ENCODE data around the gene ITGBL1.

ITGBL1 gene

DNA sequence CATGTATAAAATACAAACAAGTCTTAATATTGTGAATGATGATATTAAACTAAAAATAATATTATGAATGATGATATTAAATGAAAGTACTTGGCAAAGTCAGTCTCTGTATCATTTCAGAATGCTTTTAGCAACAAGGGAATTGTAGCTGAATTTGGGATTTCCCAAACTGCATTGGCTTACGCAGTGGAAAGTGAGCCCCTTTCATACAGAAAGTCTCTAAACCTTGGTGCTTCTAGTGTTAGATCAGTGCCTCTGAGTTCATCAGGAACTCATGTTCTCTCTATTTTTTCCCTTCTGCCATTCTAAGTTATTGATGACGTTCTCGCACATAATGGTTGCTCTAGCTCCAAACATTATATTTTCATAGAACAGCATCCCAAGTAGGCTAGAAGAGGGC lies 300.0 kb downstream of the ITGBL1 start:
- no peak for DNase-seq (ENCODE audit: low spot score)

DNA sequence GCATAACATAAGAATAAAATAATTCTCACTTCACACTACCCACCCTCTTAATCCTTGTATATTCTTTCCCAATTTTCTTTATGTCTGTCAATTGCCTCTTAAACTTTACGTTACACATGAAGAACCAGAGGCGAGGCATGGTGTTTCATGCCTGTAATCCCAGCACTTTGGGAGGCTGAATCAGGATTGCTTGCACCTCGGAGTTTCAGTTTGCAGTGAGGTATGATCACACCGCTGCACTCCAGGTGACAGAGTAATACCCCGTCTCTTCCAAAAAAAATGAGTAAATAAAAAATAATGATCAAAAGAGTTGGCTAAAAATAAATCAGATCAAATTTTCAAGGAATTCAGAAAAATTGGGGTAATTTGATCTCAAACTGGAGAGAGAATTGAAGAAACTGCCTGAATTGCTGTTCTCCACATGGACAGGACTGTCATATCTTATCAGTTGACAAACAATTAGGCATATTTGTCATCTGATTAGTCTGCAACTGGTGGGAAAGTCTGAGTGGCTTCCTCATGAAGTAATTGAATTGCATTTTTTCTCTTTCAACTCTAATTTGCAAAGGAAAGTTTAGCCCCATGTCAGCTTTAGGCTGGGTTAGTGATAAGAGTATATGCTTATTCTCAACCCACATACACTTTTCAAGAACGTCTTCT lies 302.9 kb downstream of the ITGBL1 start:
- no peak for DNase-seq (ENCODE audit: low spot score)

DNA sequence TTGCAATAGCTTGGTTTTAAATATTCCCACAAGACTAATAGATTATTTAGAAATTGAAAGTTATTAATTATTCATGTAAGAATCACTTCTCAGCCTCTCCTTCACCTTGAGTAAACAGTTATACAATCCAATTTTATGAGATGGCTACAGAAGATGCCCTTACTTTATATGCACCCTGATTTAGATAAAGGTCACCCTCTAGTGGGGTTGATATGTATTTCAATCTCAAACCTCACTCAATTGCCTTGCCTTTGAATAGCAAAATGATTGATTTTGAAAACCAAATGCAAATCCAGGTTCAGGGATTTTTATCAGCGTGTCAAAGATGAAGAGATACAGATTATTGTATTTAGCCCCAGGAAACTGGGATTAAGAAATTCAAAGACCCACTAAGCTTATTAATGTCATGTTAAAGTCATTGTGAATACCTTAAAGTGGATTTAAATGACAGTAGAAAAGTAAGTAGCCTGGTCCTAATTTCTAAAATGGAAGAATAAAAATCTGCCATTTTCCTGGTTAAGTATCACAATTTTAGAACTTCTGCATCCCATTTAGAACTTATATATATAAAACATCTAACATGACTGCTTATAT lies 305.1 kb downstream of the ITGBL1 start:
- DNase-seq (ENCODE audit: low spot score) = no peak

DNA sequence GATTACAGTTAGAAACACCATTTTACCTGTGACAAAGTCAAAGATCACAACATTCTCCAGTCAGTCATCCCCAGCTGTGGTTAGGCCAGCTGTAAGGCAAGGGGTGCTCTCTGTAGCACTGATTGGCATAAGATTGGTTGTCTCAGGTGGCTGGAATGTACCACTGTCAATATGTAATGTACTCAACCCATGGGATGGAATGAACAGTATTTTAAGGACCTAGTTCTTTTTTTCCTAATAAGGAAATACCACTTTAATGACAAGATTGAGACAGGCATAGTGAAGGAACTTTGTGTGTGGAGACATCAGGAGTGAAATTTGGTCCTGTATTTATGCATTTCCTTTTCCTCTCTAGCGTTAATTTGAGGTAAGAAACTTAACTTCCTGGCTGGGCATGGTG lies 310.7 kb downstream of the ITGBL1 start:
- DNase-seq (ENCODE audit: low spot score) = no peak
